Measurements from ENCODE around the gene DDRGK1. TPM values are rescaled to one million over a fixed set of nuclear protein-coding genes. Genes with fewer than 3 reads are reported as not detected.

The DDRGK1 gene
- total RNA-seq, 1 experiment from 2014 or later: 65.5 TPM

GRCh38 chr20:3247638-3248037 lies 43.2 kb upstream of the DDRGK1 start:
- BruUV-seq (replicated peaks): no TSS peak
- in situ Hi-C loops (cut with HindIII; ENCODE audit: low pct_unique_long_range_greater_than_20kb, low sequenced_read_pairs) (no loop called here), intact Hi-C loops (cut with micrococcal nuclease; ENCODE audit: unreplicated experiment) (no loop called here)
- Histone ChIP-seq H3K27me3 (ENCODE audit: control insufficient read depth, insufficient read depth, low read length) (no peaks in the 10 kb centered on the region), H3K27ac (ENCODE audit: low read length) (no peak overlapping the region), H3K9me3 (ENCODE audit: control insufficient read depth, insufficient read depth, low read depth, low read length) (no peaks in the 10 kb centered on the region), H3K4me1 (ENCODE audit: control insufficient read depth, insufficient read depth, low read length) (peaks cover 21% of the 10 kb centered on the region), H3K4me3 (ENCODE audit: low read depth in 2 of 2, low read length in 2 of 2) (no peak overlapping the region), H3K36me3 (ENCODE audit: control insufficient read depth, insufficient read depth, low read length) (no peaks in the 10 kb centered on the region)
- no peak for TF ChIP-seq TCF7L2 (IDR thresholded peaks at IDR 0.05; ENCODE audit: low read depth, low read length)
- no peak for TF ChIP-seq POLR2AphosphoS5 (IDR thresholded peaks at IDR 0.05; ENCODE audit: low read depth, low read length)
- TF ChIP-seq CTCF (IDR thresholded peaks at IDR 0.05): no peak
- TF ChIP-seq SIN3A (IDR thresholded peaks at IDR 0.05; ENCODE audit: borderline replicate concordance, insufficient read depth, low read depth, low read length): no peak
- TF ChIP-seq, protein P1, sequence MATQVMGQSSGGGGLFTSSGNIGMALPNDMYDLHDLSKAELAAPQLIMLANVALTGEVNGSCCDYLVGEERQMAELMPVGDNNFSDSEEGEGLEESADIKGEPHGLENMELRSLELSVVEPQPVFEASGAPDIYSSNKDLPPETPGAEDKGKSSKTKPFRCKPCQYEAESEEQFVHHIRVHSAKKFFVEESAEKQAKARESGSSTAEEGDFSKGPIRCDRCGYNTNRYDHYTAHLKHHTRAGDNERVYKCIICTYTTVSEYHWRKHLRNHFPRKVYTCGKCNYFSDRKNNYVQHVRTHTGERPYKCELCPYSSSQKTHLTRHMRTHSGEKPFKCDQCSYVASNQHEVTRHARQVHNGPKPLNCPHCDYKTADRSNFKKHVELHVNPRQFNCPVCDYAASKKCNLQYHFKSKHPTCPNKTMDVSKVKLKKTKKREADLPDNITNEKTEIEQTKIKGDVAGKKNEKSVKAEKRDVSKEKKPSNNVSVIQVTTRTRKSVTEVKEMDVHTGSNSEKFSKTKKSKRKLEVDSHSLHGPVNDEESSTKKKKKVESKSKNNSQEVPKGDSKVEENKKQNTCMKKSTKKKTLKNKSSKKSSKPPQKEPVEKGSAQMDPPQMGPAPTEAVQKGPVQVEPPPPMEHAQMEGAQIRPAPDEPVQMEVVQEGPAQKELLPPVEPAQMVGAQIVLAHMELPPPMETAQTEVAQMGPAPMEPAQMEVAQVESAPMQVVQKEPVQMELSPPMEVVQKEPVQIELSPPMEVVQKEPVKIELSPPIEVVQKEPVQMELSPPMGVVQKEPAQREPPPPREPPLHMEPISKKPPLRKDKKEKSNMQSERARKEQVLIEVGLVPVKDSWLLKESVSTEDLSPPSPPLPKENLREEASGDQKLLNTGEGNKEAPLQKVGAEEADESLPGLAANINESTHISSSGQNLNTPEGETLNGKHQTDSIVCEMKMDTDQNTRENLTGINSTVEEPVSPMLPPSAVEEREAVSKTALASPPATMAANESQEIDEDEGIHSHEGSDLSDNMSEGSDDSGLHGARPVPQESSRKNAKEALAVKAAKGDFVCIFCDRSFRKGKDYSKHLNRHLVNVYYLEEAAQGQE (IDR thresholded peaks at IDR 0.05; ENCODE audit: insufficient read depth in 1 of 2, low read depth in 2 of 2, low read length in 1 of 2): no peak
- ChIA-PET POLR2A (interaction anchor here (0.6 kb wide), 3 partner anchors 20 to 389 kb away, joined by 4 to 14 read pairs (median 10); no protein-coding TSS in a partner anchor), CTCF (interaction anchor here (0.5 to 1.2 kb wide), 4 partner anchors 11 to 81 kb away, joined by 3 to 11 read pairs (median 6); no protein-coding TSS in a partner anchor)
- DNase-seq (ENCODE audit: low read depth, low spot score) (no peak), ATAC-seq (peak; percentile 26)

- in situ Hi-C loops (cut with HindIII; ENCODE audit: low pct_unique_long_range_greater_than_20kb, low sequenced_read_pairs) (no loop called here), intact Hi-C loops (cut with micrococcal nuclease; ENCODE audit: unreplicated experiment) (no loop called here)
- ChIA-PET POLR2A (no interaction called here), CTCF (interaction anchor here (0.6 to 1.2 kb wide), 2 partner anchors 27 to 76 kb away, joined by 3 to 5 read pairs; no protein-coding TSS in a partner anchor)
- no peak for DNase-seq (ENCODE audit: low read depth, low spot score)
- no peaks in the 10 kb centered on the region for H3K27me3 ChIP-seq (ENCODE audit: control insufficient read depth, insufficient read depth, low read length)
- peaks cover 21% of the 10 kb centered on the region for H3K4me1 ChIP-seq (ENCODE audit: control insufficient read depth, insufficient read depth, low read length)
- no peak overlapping the region for H3K4me3 ChIP-seq (ENCODE audit: low read depth in 2 of 2, low read length in 2 of 2)
- H3K9me3 ChIP-seq (ENCODE audit: control insufficient read depth, insufficient read depth, low read depth, low read length): no peaks in the 10 kb centered on the region
- no peaks in the 10 kb centered on the region for H3K36me3 ChIP-seq (ENCODE audit: control insufficient read depth, insufficient read depth, low read length)
- TF ChIP-seq, protein P1 (IDR thresholded peaks at IDR 0.05; ENCODE audit: insufficient read depth in 1 of 2, low read depth in 2 of 2, low read length in 1 of 2): no peak
- no peak for TF ChIP-seq CTCF (IDR thresholded peaks at IDR 0.05)
- TF ChIP-seq POLR2AphosphoS5 (IDR thresholded peaks at IDR 0.05; ENCODE audit: low read depth, low read length): no peak
- no peak for TF ChIP-seq SIN3A (IDR thresholded peaks at IDR 0.05; ENCODE audit: borderline replicate concordance, insufficient read depth, low read depth, low read length)
- no peak for TF ChIP-seq TCF7L2 (IDR thresholded peaks at IDR 0.05; ENCODE audit: low read depth, low read length)
- no TSS peak for BruUV-seq (replicated peaks)
- no peak for ATAC-seq
- no peak overlapping the region for H3K27ac ChIP-seq (ENCODE audit: low read length)
These were observed 42.2 kb upstream of the DDRGK1 start for GRCh38 chr20:3246682-3247081.
